Activated naive CD8-positive, alpha-beta T cell treated with anti-CD3 and anti-CD28 coated beads, Interleukin-2, amount 50 U/mL, for 16 hours (primary cell): ENCODE results near the gene LIPE.

Experiments used
- DNase-seq: peaks from one replicate; pipeline ENCODE4 v3.0.0-alpha.2; 2020; ENCODE audit warnings: low read depth, low spot score

Gene LIPE

DNA sequence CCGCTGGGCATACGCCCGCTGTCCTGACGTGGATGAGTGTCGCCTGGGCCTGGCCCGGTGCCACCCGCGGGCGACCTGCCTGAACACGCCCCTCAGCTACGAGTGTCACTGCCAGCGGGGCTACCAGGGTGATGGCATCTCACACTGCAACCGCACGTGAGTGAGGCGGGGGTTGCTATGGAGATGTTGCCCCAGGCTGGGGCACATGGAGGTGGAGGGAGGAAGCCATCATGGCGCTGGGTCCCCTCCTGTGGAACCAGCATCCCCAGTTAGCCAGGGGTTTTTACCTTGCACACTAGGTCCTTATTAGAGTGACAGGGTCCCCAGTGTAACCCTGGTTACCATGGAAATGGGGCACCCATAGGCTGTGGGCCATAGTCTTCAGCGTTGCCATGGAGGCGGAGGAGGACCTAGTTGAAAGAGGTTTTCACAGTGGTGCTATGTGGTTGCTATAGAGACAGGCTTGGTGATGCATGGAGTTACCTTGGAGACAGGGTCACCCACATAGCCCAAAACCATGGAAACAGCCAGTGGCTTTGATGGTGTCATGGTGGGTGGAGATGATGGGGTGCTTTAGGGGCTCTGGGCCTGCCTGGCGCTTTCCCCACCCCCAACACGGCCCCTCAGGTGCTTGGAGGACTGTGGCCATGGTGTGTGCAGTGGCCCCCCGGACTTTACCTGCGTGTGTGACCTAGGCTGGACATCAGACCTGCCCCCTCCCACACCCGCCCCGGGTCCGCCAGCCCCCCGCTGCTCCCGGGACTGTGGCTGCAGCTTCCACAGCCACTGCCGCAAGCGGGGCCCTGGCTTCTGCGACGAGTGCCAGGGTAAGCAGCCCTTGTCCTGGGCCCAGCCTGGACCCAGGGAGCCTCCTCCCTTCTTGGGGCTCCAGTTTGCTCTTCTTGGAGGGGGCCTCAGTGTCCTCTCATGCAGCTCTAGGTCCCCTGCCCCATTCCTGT lies 74.6 kb downstream of the LIPE start:
- DNase-seq = no peak
